GM04503 (cell line): ENCODE measurements around the gene PGA5.
A peak's percentile ranks its signal among the peaks of the same experiment; 100 is the strongest.
"Not testable (repeated sequence)": the region's sequence is repeated elsewhere in the genome, so short reads cannot be mapped to it uniquely, and the experiment has no call there.

Experiments
- DNase-seq: peaks from one replicate; pipeline ENCODE4 v3.0.0-alpha.2; 2012; ENCODE audit warnings: low read depth

The PGA5 gene

GRCh38 chr11:61226457-61227137 is 14.4 kb upstream of the PGA5 start:
- not testable (repeated sequence) for DNase-seq

GRCh38 chr11:61229458-61229857 is 11.5 kb upstream of the PGA5 start:
- DNase-seq: not testable (repeated sequence)

GRCh38 chr11:61231033-61231432 is 9.9 kb upstream of the PGA5 start:
- DNase-seq: not testable (repeated sequence)

- DNase-seq: not testable (repeated sequence)
Observed at GRCh38 chr11:61231585-61231984, 9.4 kb upstream of the PGA5 start.

- not testable (repeated sequence) for DNase-seq
Observed at GRCh38 chr11:61232548-61233145, 8.3 kb upstream of the PGA5 start.

GRCh38 chr11:61237130-61237529 is 3.8 kb upstream of the PGA5 start:
- not testable (repeated sequence) for DNase-seq

GRCh38 chr11:61240288-61240687 is 687 bp upstream of the PGA5 start:
- not testable (repeated sequence) for DNase-seq

- not testable (repeated sequence) for DNase-seq
Observed at GRCh38 chr11:61241526-61241925, 551 bp downstream of the PGA5 start.

- DNase-seq: not testable (repeated sequence)
Observed at GRCh38 chr11:61245284-61245964, 4.4 kb downstream of the PGA5 start.

GRCh38 chr11:61248071-61248470 is 7.1 kb downstream of the PGA5 start:
- DNase-seq: not testable (repeated sequence)

GRCh38 chr11:61249201-61249600 is 8.2 kb downstream of the PGA5 start:
- DNase-seq: not testable (repeated sequence)

- not testable (repeated sequence) for DNase-seq
Observed at GRCh38 chr11:61250796-61251765, 10.1 kb downstream of the PGA5 start.

GRCh38 chr11:61252332-61252731 is 11.4 kb downstream of the PGA5 start:
- not testable (repeated sequence) for DNase-seq

GRCh38 chr11:61254403-61255025 is 13.5 kb downstream of the PGA5 start:
- peak; percentile 5 for DNase-seq

GRCh38 chr11:61256710-61257482 is 15.9 kb downstream of the PGA5 start:
- no peak for DNase-seq

- DNase-seq: no peak
Observed at GRCh38 chr11:61258546-61258945, 17.6 kb downstream of the PGA5 start.

GRCh38 chr11:61259363-61259762 is 18.4 kb downstream of the PGA5 start:
- DNase-seq: no peak

- DNase-seq: no peak
Observed at GRCh38 chr11:61264371-61264770, 23.4 kb downstream of the PGA5 start.

GRCh38 chr11:61264795-61265194 is 23.8 kb downstream of the PGA5 start:
- no peak for DNase-seq

GRCh38 chr11:61265357-61265756 is 24.4 kb downstream of the PGA5 start:
- no peak for DNase-seq

- peak; percentile 9 for DNase-seq
Observed at GRCh38 chr11:61266602-61267001, 25.6 kb downstream of the PGA5 start.
